UCSD-AML1 (cell line): Measurements from ENCODE around the gene CACNB1.

Source experiments
- DNase-seq: peaks from one replicate; lab custom pipeline; 2025; ENCODE audit not compliant: unreplicated experiment; lab: John Stamatoyannopoulos, UW

Gene CACNB1

GRCh38 chr17:39204245-39204644 is 6.8 kb upstream of the CACNB1 start:
- no peak for DNase-seq

- no peak for DNase-seq
These were observed 3.6 kb upstream of the CACNB1 start for GRCh38 chr17:39200957-39201510.

- peak; percentile 83 for DNase-seq
These were observed 2.8 kb upstream of the CACNB1 start, which contains the start of gene RPL19 for GRCh38 chr17:39200070-39200879. Gene RPL19 (plus strand): TSS chr17:39200283. CDS start chr17:39200345, 62 bp downstream.

GRCh38 chr17:39199820-39200069 is 2.3 kb upstream of the CACNB1 start:
- peak; percentile 83 for DNase-seq

- DNase-seq = no peak
These were observed 707 bp upstream of the CACNB1 start for GRCh38 chr17:39198186-39198566.

GRCh38 chr17:39196808-39197291 is 619 bp downstream of the CACNB1 start:
- no peak for DNase-seq

- no peak for DNase-seq
These were observed 1.1 kb downstream of the CACNB1 start for GRCh38 chr17:39196241-39196807.

GRCh38 chr17:39195568-39196160 is 1.8 kb downstream of the CACNB1 start:
- DNase-seq = no peak

GRCh38 chr17:39194985-39195524 is 2.4 kb downstream of the CACNB1 start:
- no peak for DNase-seq

GRCh38 chr17:39194089-39194984 is 3.1 kb downstream of the CACNB1 start:
- no peak for DNase-seq

GRCh38 chr17:39193346-39193745 is 4.1 kb downstream of the CACNB1 start:
- DNase-seq = no peak

GRCh38 chr17:39192901-39193300 is 4.6 kb downstream of the CACNB1 start:
- no peak for DNase-seq

- DNase-seq = no peak
These were observed 5.5 kb downstream of the CACNB1 start for GRCh38 chr17:39191750-39192510.

GRCh38 chr17:39187152-39187830 is 10.2 kb downstream of the CACNB1 start:
- peak; percentile 41 for DNase-seq

- no peak for DNase-seq
These were observed 10.9 kb downstream of the CACNB1 start for GRCh38 chr17:39186481-39187002.

GRCh38 chr17:39183720-39184119 is 13.7 kb downstream of the CACNB1 start:
- no peak for DNase-seq

GRCh38 chr17:39183045-39183444 is 14.4 kb downstream of the CACNB1 start:
- no peak for DNase-seq

GRCh38 chr17:39181303-39181702 is 16.2 kb downstream of the CACNB1 start:
- no peak for DNase-seq

GRCh38 chr17:39178536-39178935 is 18.9 kb downstream of the CACNB1 start:
- DNase-seq = no peak
